HG02798 (cell line): ENCODE data around the gene WNT9B.
"Not testable (repeated sequence)": the region's sequence is repeated elsewhere in the genome, so short reads cannot be mapped to it uniquely, and the experiment has no call there.

ENCODE experiments used
- ATAC-seq: cut with Tn5 transposase; IDR thresholded peaks from one replicate; pipeline ENCODE4 v1.9.1; 2021; ENCODE audit warnings: mild to moderate bottlenecking; ENCODE audit not compliant: unreplicated experiment, poor library complexity

WNT9B gene

GRCh38 chr17:46901291-46901690 lies 49.9 kb downstream of the WNT9B start:
- no peak for ATAC-seq

GRCh38 chr17:46903762-46904672 lies 52.6 kb downstream of the WNT9B start:
- ATAC-seq = no peak

- no peak for ATAC-seq
Observed at GRCh38 chr17:46908068-46908737, 56.8 kb downstream of the WNT9B start.

GRCh38 chr17:46910179-46910927 lies 59.0 kb downstream of the WNT9B start:
- no peak for ATAC-seq

GRCh38 chr17:46911311-46911710 lies 59.9 kb downstream of the WNT9B start:
- ATAC-seq = no peak

GRCh38 chr17:46915596-46915995 lies 64.2 kb downstream of the WNT9B start:
- no peak for ATAC-seq

- no peak for ATAC-seq
Observed at GRCh38 chr17:46916211-46916610, 64.8 kb downstream of the WNT9B start.

- ATAC-seq = no peak
Observed at GRCh38 chr17:46916623-46917022, 65.2 kb downstream of the WNT9B start.

- no peak for ATAC-seq
Observed at GRCh38 chr17:46917041-46917440, 65.7 kb downstream of the WNT9B start.

GRCh38 chr17:46917516-46917915 lies 66.1 kb downstream of the WNT9B start:
- ATAC-seq = no peak

GRCh38 chr17:46921962-46922361 lies 70.6 kb downstream of the WNT9B start:
- not testable (repeated sequence) for ATAC-seq

GRCh38 chr17:46922487-46922803 lies 71.1 kb downstream of the WNT9B start:
- no peak for ATAC-seq

GRCh38 chr17:46922804-46923635 lies 71.6 kb downstream of the WNT9B start, which contains the start of gene GOSR2:
GOSR2 (plus strand) TSS chr17:46923160; CDS start chr17:46923193, 33 bp downstream.
- ATAC-seq = peak; percentile 95

- no peak for ATAC-seq
Observed at GRCh38 chr17:46925185-46925868, 73.9 kb downstream of the WNT9B start.

- ATAC-seq = no peak
Observed at GRCh38 chr17:46928467-46929261, 77.3 kb downstream of the WNT9B start.

- no peak for ATAC-seq
Observed at GRCh38 chr17:46929413-46929812, 78.0 kb downstream of the WNT9B start.

GRCh38 chr17:46930051-46930450 lies 78.7 kb downstream of the WNT9B start:
- no peak for ATAC-seq

GRCh38 chr17:46931596-46931995 lies 80.2 kb downstream of the WNT9B start:
- ATAC-seq = no peak
